ENCODE results near the gene AVPR1B.
"Not testable (repeated sequence)": the region's sequence is repeated elsewhere in the genome, so short reads cannot be mapped to it uniquely, and the experiment has no call there.

AVPR1B gene

DNA sequence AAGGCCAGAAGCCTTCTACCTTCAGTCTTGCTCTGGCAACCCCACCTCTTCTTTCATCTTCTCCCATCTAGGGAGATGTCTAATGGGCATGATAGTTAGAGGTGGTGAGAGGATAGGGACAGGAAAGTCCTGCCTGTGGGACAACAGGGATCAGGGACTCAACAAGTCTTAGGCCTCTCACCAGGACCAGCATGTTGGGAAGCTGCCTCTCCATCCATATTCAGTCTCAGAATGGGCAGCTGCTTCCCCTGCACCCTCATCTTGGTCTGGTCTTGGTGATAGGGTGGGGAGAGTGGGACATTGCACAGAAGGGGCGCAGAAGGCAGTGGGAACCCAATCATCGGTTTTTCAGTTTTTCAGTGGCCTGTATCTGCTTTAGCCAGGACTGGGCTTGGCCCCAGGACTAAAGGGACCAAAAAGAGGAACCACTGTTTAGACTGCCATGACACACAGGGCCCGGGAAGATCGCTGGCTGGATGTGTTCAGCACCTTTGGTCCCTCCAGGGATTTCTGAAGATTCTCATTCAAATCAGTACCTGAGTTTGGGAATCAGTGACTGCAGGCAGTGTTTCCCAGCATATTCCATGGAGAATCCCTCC is 51.5 kb downstream of the AVPR1B start:
- TF ChIP-seq, protein P1, sequence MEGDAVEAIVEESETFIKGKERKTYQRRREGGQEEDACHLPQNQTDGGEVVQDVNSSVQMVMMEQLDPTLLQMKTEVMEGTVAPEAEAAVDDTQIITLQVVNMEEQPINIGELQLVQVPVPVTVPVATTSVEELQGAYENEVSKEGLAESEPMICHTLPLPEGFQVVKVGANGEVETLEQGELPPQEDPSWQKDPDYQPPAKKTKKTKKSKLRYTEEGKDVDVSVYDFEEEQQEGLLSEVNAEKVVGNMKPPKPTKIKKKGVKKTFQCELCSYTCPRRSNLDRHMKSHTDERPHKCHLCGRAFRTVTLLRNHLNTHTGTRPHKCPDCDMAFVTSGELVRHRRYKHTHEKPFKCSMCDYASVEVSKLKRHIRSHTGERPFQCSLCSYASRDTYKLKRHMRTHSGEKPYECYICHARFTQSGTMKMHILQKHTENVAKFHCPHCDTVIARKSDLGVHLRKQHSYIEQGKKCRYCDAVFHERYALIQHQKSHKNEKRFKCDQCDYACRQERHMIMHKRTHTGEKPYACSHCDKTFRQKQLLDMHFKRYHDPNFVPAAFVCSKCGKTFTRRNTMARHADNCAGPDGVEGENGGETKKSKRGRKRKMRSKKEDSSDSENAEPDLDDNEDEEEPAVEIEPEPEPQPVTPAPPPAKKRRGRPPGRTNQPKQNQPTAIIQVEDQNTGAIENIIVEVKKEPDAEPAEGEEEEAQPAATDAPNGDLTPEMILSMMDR (conservative IDR thresholded peaks at IDR 0.05; ENCODE audit: low read depth, low read length): no peak
- DNase-seq (ENCODE audit: low read depth): no peak

DNA sequence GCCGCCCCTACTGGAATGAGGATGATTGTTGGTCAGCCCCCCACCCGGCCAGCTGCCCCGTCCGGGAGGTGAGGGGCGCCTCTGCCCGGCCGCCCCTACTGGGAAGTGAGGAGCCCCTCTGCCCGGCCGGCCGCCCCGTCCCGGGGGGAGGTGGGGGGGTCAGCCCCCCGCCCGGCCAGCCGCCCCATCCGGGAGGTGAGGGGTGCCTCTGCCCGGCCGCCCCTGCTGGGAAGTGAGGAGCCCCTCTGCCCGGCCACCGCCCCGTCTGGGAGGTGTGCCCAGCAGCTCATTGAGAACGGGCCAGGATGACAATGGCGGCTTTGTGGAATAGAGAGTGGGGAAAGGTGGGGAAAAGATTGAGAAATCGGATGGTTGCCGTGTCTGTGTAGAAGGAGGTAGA is 52.7 kb downstream of the AVPR1B start:
- H3K4me3 ChIP-seq (ENCODE audit: low read length); DNase-seq (ENCODE audit: low read depth): not testable (repeated sequence)

More for the DNA sequence above, 51.5 kb downstream of the AVPR1B start:
- H3K4me3 ChIP-seq (ENCODE audit: low read length): no peak overlapping the region

DNA sequence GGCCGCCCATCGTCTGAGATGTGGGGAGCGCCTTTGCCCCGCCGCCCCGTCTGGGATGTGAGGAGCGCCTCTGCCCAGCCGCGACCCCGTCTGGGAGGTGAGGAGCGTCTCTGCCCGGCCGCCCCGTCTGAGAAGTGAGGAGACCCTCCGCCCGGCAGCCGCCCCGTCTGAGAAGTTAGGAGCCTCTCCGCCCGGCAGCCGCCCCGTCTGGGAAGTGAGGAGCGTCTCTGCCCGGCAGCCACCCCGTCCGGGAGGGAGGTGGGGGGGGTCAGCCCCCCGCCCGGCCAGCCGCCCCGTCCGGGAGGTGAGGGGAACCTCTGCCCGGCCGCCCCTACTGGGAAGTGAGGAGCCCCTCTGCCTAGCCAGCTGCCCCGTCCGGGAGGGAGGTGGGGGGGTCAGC is 53.2 kb downstream of the AVPR1B start:
- not testable (repeated sequence) for H3K4me3 ChIP-seq (ENCODE audit: low read length); DNase-seq (ENCODE audit: low read depth)

DNA sequence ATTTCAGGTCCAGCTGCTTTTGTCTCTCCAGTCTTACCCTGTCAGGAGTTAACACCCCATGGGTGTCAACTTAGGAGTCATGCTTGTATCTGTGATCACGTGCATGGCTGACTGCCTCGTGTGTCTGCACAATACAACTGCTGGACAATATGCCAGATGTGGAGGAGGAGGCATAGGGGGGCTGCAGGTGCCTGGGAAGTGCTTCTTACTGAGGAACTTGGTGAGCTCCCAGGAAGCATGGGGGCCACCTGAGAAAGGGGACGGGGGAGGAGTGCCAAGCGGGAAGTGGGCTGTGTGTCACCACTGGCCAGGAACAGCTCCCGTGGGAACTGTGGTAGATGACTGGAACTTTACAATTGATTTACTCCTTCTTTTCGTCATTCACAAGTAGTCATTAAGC is 54.7 kb downstream of the AVPR1B start:
- DNase-seq (ENCODE audit: low read depth): no peak
- TF ChIP-seq, protein P1 (conservative IDR thresholded peaks at IDR 0.05; ENCODE audit: low read depth, low read length): no peak
- H3K4me3 ChIP-seq (ENCODE audit: low read length): no peak overlapping the region

DNA sequence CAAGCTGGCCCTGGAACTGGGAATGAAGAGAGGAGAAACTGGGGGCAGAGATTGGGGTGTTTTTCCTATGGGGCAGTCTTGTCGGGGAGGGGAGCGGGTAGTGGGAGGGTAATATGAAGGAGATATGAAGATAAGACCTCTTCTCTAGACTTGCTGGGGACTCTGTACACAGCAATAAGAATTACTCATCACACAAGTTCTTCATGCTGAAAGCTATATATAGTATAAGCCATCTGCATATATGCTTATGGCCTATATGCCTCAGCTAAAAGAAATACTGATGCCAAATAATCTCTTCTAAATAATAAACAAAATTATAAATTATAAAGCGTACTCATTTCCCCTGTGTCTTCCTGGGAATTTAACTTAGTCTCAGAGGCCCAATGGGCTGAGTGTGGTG is 56.3 kb downstream of the AVPR1B start:
- no peak overlapping the region for H3K4me3 ChIP-seq (ENCODE audit: low read length)
- no peak for DNase-seq (ENCODE audit: low read depth)
- TF ChIP-seq, protein P1 (conservative IDR thresholded peaks at IDR 0.05; ENCODE audit: low read depth, low read length): no peak
